PC-3 (cell line): ENCODE data around the gene CPT1A. TPM values are rescaled to one million over a fixed set of nuclear protein-coding genes. Genes with fewer than 3 reads are reported as not detected.

Experiments used
- ATAC-seq: fragments of 200-7000 bp; cut with Tn5 transposase; 2 replicates; pipeline ENCODE4 v1.9.1; 2020; ENCODE audit warnings: mild to moderate bottlenecking, moderate library complexity
- BruUV-seq: library from RNA; stranded (reverse); fragments of 400-500 nt; replicated peaks from 2 replicates; lab custom pipeline; 2021; lab: Mats Ljungman, UMichigan
- CTCF ChIA-PET: fragments of 300-600 bp; sonication (Branson Sonifier 250); formaldehyde crosslinking; loops from one replicate; lab custom pipeline; 2022; ENCODE audit warnings: antibody characterized with exemption; lab: Charles Lee
- POLR2A ChIA-PET: fragments of 300-600 bp; sonication (Branson Sonifier 250); formaldehyde crosslinking; loops from one replicate; lab custom pipeline; 2022; ENCODE audit warnings: antibody characterized with exemption; ENCODE audit not compliant: unreplicated experiment; lab: Charles Lee
- DNase-seq: peaks from one replicate; pipeline ENCODE4 v3.0.0-alpha.2; 2015
- H2AFZ ChIP-seq: fragments of 300-600 bp; sonication (generic); 2 replicates; pipeline ENCODE4 v1.6.0; 2016; ENCODE audit warnings: antibody characterized with exemption, low read length
- H3F3A ChIP-seq: fragments of 300-600 bp; sonication (generic); one replicate; pipeline ENCODE4 v1.6.0; 2017; ENCODE audit warnings: antibody characterized with exemption, low read length, control low read depth, mild to moderate bottlenecking; ENCODE audit not compliant: unreplicated experiment
- H3K27ac ChIP-seq: fragments of 300-600 bp; sonication (generic); 2 replicates; pipeline ENCODE4 v1.5.1; 2016; ENCODE audit warnings: mild to moderate bottlenecking, low read length
- H3K27me3 ChIP-seq: fragments of 300-600 bp; sonication (generic); 2 replicates; pipeline ENCODE4 v1.6.1; 2016; ENCODE audit warnings: low read length, mixed read lengths
- H3K36me3 ChIP-seq: fragments of 300-600 bp; sonication (generic); 2 replicates; pipeline ENCODE4 v1.6.1; 2016; ENCODE audit warnings: low read depth, mixed run types, low read length, mixed read lengths
- H3K4me1 ChIP-seq: fragments of 300-600 bp; sonication (generic); 2 replicates; pipeline ENCODE4 v1.5.1; 2016; ENCODE audit warnings: low read length; ENCODE audit not compliant: insufficient read depth
- H3K4me2 ChIP-seq: fragments of 300-600 bp; sonication (generic); 2 replicates; pipeline ENCODE4 v1.6.0; 2016; ENCODE audit warnings: low read length
- H3K4me3 ChIP-seq: fragments of 300-600 bp; sonication (generic); 2 replicates; pipeline ENCODE4 v1.5.1; 2016; ENCODE audit warnings: mild to moderate bottlenecking, low read length, mixed read lengths
- H3K79me2 ChIP-seq: fragments of 300-600 bp; sonication (generic); 2 replicates; pipeline ENCODE4 v1.6.1; 2017; ENCODE audit warnings: low read length, mixed read lengths
- H3K9ac ChIP-seq: fragments of 300-600 bp; sonication (generic); 2 replicates; pipeline ENCODE4 v1.6.0; 2016; ENCODE audit warnings: mild to moderate bottlenecking, low read length
- H3K9me2 ChIP-seq: fragments of 300-600 bp; sonication (generic); replicated peaks from 2 replicates; pipeline ENCODE4 v1.6.1; 2016; ENCODE audit warnings: mixed run types, low read length, mixed read lengths
- H3K9me3 ChIP-seq: fragments of 300-600 bp; sonication (generic); 2 replicates; pipeline ENCODE4 v1.6.1; 2016; ENCODE audit warnings: low read length, mixed read lengths
- H4K20me1 ChIP-seq: fragments of 300-600 bp; sonication (generic); 2 replicates; pipeline ENCODE4 v1.6.1; 2016; ENCODE audit warnings: low read length, mixed read lengths
- CTCF ChIP-seq: fragments of 300-600 bp; sonication (generic); conservative IDR thresholded peaks from 2 replicates; pipeline ENCODE4 v1.5.1; 2017; ENCODE audit warnings: antibody characterized with exemption, low read depth, mild to moderate bottlenecking, low read length
- EZH2 ChIP-seq: fragments of 300-600 bp; sonication (generic); IDR thresholded peaks from one replicate; pipeline ENCODE4 v1.6.1; 2017; ENCODE audit warnings: antibody characterized with exemption, mild to moderate bottlenecking, low read length; ENCODE audit not compliant: unreplicated experiment
- EZH2phosphoT487 ChIP-seq: fragments of 300-600 bp; sonication (generic); IDR thresholded peaks from 2 replicates; pipeline ENCODE4 v1.6.1; 2018; ENCODE audit warnings: mild to moderate bottlenecking, antibody characterized with exemption, low read length, borderline replicate concordance
- intact Hi-C: fragments of 100-400 bp; cut with micrococcal nuclease; formaldehyde crosslinking; loops from 2 replicates; pipeline ENCODE4 v1.9.0; 2023
- total RNA-seq: library from RNA; depleted of rRNA; stranded (reverse); fragments of >200 nt; gene quantifications from 2 replicates; pipeline ENCODE4 v1.2.3, GENCODE V29; 2014; rRNA removed

Gene CPT1A
- total RNA-seq, 1 experiment from 2014 or later: 38.1 TPM

GRCh38 chr11:68707527-68707926, 134.2 kb downstream of the CPT1A start:
- no peak for ATAC-seq
- H3K27me3 ChIP-seq: peaks cover 7% of the 10 kb centered on the region; the same call in 1 of the 2 replicates
- H3K4me3 ChIP-seq: no peak overlapping the region
- no peak overlapping the region for H3K9ac ChIP-seq
- no peaks in the 10 kb centered on the region for H3K79me2 ChIP-seq
- BruUV-seq: no TSS peak
- no peak overlapping the region for H3K4me2 ChIP-seq
- H3K9me3 ChIP-seq: no peaks in the 10 kb centered on the region
- H4K20me1 ChIP-seq: no peaks in the 10 kb centered on the region
- H3K36me3 ChIP-seq: no peaks in the 10 kb centered on the region
- DNase-seq: no peak
- no peaks in the 10 kb centered on the region for H3K4me1 ChIP-seq
- no peak overlapping the region for H2AFZ ChIP-seq
- ChIA-PET POLR2A (no interaction called here), CTCF (interaction anchor here (0.6 kb wide), 1 partner anchor 30 kb away, joined by 7 read pairs; no protein-coding TSS in a partner anchor)
- H3K9me2 ChIP-seq: no peaks in the 10 kb centered on the region
- H3F3A ChIP-seq: no peaks in the 10 kb centered on the region
- TF ChIP-seq CTCF (no peak), EZH2 (no peak), EZH2phosphoT487 (no peak)
- H3K27ac ChIP-seq: no peak overlapping the region
- intact Hi-C loops: no loop called here

GRCh38 chr11:68704887-68705286, 136.8 kb downstream of the CPT1A start:
- CTCF ChIA-PET: no interaction called here
- H3K27me3 ChIP-seq: peaks cover 16% of the 10 kb centered on the region; the same call in 1 of the 2 replicates
- H3K4me3 ChIP-seq: no peak overlapping the region
- H3F3A ChIP-seq: no peaks in the 10 kb centered on the region
- no TSS peak for BruUV-seq
- H4K20me1 ChIP-seq: no peaks in the 10 kb centered on the region
- ATAC-seq (no peak), DNase-seq (no peak)
- no peaks in the 10 kb centered on the region for H3K4me1 ChIP-seq
- no peaks in the 10 kb centered on the region for H3K9me2 ChIP-seq
- no peak overlapping the region for H3K4me2 ChIP-seq
- H3K36me3 ChIP-seq: no peaks in the 10 kb centered on the region
- TF ChIP-seq CTCF (no peak), EZH2 (no peak), EZH2phosphoT487 (no peak)
- intact Hi-C loops: no loop called here
- no peak overlapping the region for H2AFZ ChIP-seq
- H3K9ac ChIP-seq: no peak overlapping the region
- POLR2A ChIA-PET: no interaction called here
- H3K79me2 ChIP-seq: no peaks in the 10 kb centered on the region
- no peaks in the 10 kb centered on the region for H3K9me3 ChIP-seq
- no peak overlapping the region for H3K27ac ChIP-seq

Other genes starting within 250 kb of the CPT1A start
- 32.2 and 46.7 TPM in 2 replicates for gene GAL, start 157.4 kb downstream of the CPT1A start, total RNA-seq
- gene TESMIN, start 90.4 kb downstream of the CPT1A start, total RNA-seq: 25.8 and 30.2 TPM in 2 replicates
- 200 and 230 TPM in 2 replicates for gene MRPL21, start 61.9 kb upstream of the CPT1A start, total RNA-seq
- gene IGHMBP2, start 62.0 kb upstream of the CPT1A start, total RNA-seq: 20.5 and 22.5 TPM in 2 replicates
- gene MRGPRD, start 139.1 kb upstream of the CPT1A start, total RNA-seq: not detected in 2 replicates
- gene MRGPRF, start 171.3 kb upstream of the CPT1A start, total RNA-seq: not detected in 2 replicates
- gene TPCN2, start 207.0 kb upstream of the CPT1A start, total RNA-seq: 13.0 and 14.5 TPM in 2 replicates